ENCODE measurements around the gene B3GALNT1. TPM values are rescaled to one million over a fixed set of nuclear protein-coding genes. Genes with fewer than 3 reads are reported as not detected.

B3GALNT1 gene
- 2.8 TPM for polyA plus RNA-seq (2012; ENCODE audit: low read depth, missing spikeins)

GRCh38 chr3:161104561-161105551 is at the start of gene B3GALNT1:
Gene B3GALNT1 (minus strand): TSS chr3:161105349. CDS start chr3:161086754, 18,595 bp downstream.
- peak; percentile 60 for DNase-seq (ENCODE audit: insufficient read length, low spot score)
- peak; percentile 85 for FAIRE-seq
- TF ChIP-seq SPI1 (IDR thresholded peaks at IDR 0.05; ENCODE audit: low read depth, low read length): no peak
- TF ChIP-seq POLR2A (IDR thresholded peaks at IDR 0.05; ENCODE audit: low read depth, low read length): peak; percentile 25; the same call in 1 of the 2 replicates
- 0 out of 2 replicates have a peak, but pooled peaks have one; percentile 25 for TF ChIP-seq TAF1 (IDR thresholded peaks at IDR 0.05; ENCODE audit: low read depth, low read length)
- no peak for TF ChIP-seq POLR2AphosphoS5 (IDR thresholded peaks at IDR 0.05; ENCODE audit: low read depth, low read length)
- peak; percentile 18; the same call in 1 of the 2 replicates for TF ChIP-seq POU2F2 (IDR thresholded peaks at IDR 0.05; ENCODE audit: low read depth, low read length)
- peak; percentile 17 for TF ChIP-seq PAX5 (IDR thresholded peaks at IDR 0.05; ENCODE audit: insufficient read depth, low read length, severe bottlenecking)

- TF ChIP-seq PAX5 (IDR thresholded peaks at IDR 0.05; ENCODE audit: insufficient read depth, low read length, severe bottlenecking) (no peak), TAF1 (IDR thresholded peaks at IDR 0.05; ENCODE audit: low read depth, low read length) (no peak), POLR2A (IDR thresholded peaks at IDR 0.05; ENCODE audit: low read depth, low read length) (no peak), POU2F2 (IDR thresholded peaks at IDR 0.05; ENCODE audit: low read depth, low read length) (no peak), SPI1 (IDR thresholded peaks at IDR 0.05; ENCODE audit: low read depth, low read length) (no peak), POLR2AphosphoS5 (IDR thresholded peaks at IDR 0.05; ENCODE audit: low read depth, low read length) (no peak)
- DNase-seq (ENCODE audit: insufficient read length, low spot score) (no peak), FAIRE-seq (no peak)
Observed at GRCh38 chr3:161153480-161153879, 48.3 kb upstream of the B3GALNT1 start.

GRCh38 chr3:161150001-161150525 is 44.9 kb upstream of the B3GALNT1 start:
- no peak for FAIRE-seq
- TF ChIP-seq PAX5 (IDR thresholded peaks at IDR 0.05; ENCODE audit: insufficient read depth, low read length, severe bottlenecking) (no peak), TAF1 (IDR thresholded peaks at IDR 0.05; ENCODE audit: low read depth, low read length) (no peak), POLR2AphosphoS5 (IDR thresholded peaks at IDR 0.05; ENCODE audit: low read depth, low read length) (no peak), SPI1 (IDR thresholded peaks at IDR 0.05; ENCODE audit: low read depth, low read length) (no peak), POU2F2 (IDR thresholded peaks at IDR 0.05; ENCODE audit: low read depth, low read length) (no peak), POLR2A (IDR thresholded peaks at IDR 0.05; ENCODE audit: low read depth, low read length) (no peak)
- DNase-seq (ENCODE audit: insufficient read length, low spot score): no peak

- FAIRE-seq (no peak), DNase-seq (ENCODE audit: insufficient read length, low spot score) (no peak)
- TF ChIP-seq POU2F2 (IDR thresholded peaks at IDR 0.05; ENCODE audit: low read depth, low read length) (no peak), TAF1 (IDR thresholded peaks at IDR 0.05; ENCODE audit: low read depth, low read length) (no peak), POLR2AphosphoS5 (IDR thresholded peaks at IDR 0.05; ENCODE audit: low read depth, low read length) (no peak), POLR2A (IDR thresholded peaks at IDR 0.05; ENCODE audit: low read depth, low read length) (no peak), PAX5 (IDR thresholded peaks at IDR 0.05; ENCODE audit: insufficient read depth, low read length, severe bottlenecking) (no peak), SPI1 (IDR thresholded peaks at IDR 0.05; ENCODE audit: low read depth, low read length) (no peak)
Observed at GRCh38 chr3:161149529-161149928, 44.4 kb upstream of the B3GALNT1 start.

GRCh38 chr3:161148832-161149475 is 43.8 kb upstream of the B3GALNT1 start:
- TF ChIP-seq POU2F2 (IDR thresholded peaks at IDR 0.05; ENCODE audit: low read depth, low read length): no peak
- FAIRE-seq (no peak), DNase-seq (ENCODE audit: insufficient read length, low spot score) (no peak)

- DNase-seq (ENCODE audit: insufficient read length, low spot score) (no peak), FAIRE-seq (no peak)
- TF ChIP-seq PAX5 (IDR thresholded peaks at IDR 0.05; ENCODE audit: insufficient read depth, low read length, severe bottlenecking) (no peak), POLR2A (IDR thresholded peaks at IDR 0.05; ENCODE audit: low read depth, low read length) (no peak)
Observed at GRCh38 chr3:161142486-161142885, 37.3 kb upstream of the B3GALNT1 start.

- no peak for DNase-seq (ENCODE audit: insufficient read length, low spot score)
- TF ChIP-seq PAX5 (IDR thresholded peaks at IDR 0.05; ENCODE audit: insufficient read depth, low read length, severe bottlenecking) (no peak), POU2F2 (IDR thresholded peaks at IDR 0.05; ENCODE audit: low read depth, low read length) (no peak), POLR2AphosphoS5 (IDR thresholded peaks at IDR 0.05; ENCODE audit: low read depth, low read length) (no peak), TAF1 (IDR thresholded peaks at IDR 0.05; ENCODE audit: low read depth, low read length) (no peak)
- FAIRE-seq: no peak
Observed at GRCh38 chr3:161139686-161140085, 34.5 kb upstream of the B3GALNT1 start.

- DNase-seq (ENCODE audit: insufficient read length, low spot score) (no peak), FAIRE-seq (no peak)
- TF ChIP-seq PAX5 (IDR thresholded peaks at IDR 0.05; ENCODE audit: insufficient read depth, low read length, severe bottlenecking) (no peak), POLR2A (IDR thresholded peaks at IDR 0.05; ENCODE audit: low read depth, low read length) (no peak)
Observed at GRCh38 chr3:161137260-161137659, 32.1 kb upstream of the B3GALNT1 start.

GRCh38 chr3:161132391-161132790 is 27.2 kb upstream of the B3GALNT1 start:
- no peak for TF ChIP-seq POLR2AphosphoS5 (IDR thresholded peaks at IDR 0.05; ENCODE audit: low read depth, low read length)
- no peak for TF ChIP-seq TAF1 (IDR thresholded peaks at IDR 0.05; ENCODE audit: low read depth, low read length)
- no peak for TF ChIP-seq POLR2A (IDR thresholded peaks at IDR 0.05; ENCODE audit: low read depth, low read length)
- no peak for TF ChIP-seq SPI1 (IDR thresholded peaks at IDR 0.05; ENCODE audit: low read depth, low read length)
- TF ChIP-seq POU2F2 (IDR thresholded peaks at IDR 0.05; ENCODE audit: low read depth, low read length): no peak
- no peak for TF ChIP-seq PAX5 (IDR thresholded peaks at IDR 0.05; ENCODE audit: insufficient read depth, low read length, severe bottlenecking)
- FAIRE-seq (no peak), DNase-seq (ENCODE audit: insufficient read length, low spot score) (no peak)

Data from GM12891 (cell line).